Measurements from ENCODE around the gene PPP1R13B.

The PPP1R13B gene

GRCh38 chr14:103770902-103771301 is 76.5 kb downstream of the PPP1R13B start:
- DNase-seq, result no peak

GRCh38 chr14:103770500-103770899 is 76.9 kb downstream of the PPP1R13B start:
- no peak for DNase-seq

- no peak for DNase-seq
Measured at GRCh38 chr14:103767336-103767894, 80.0 kb downstream of the PPP1R13B start.

- no peak for DNase-seq
Measured at GRCh38 chr14:103765526-103765925, 81.8 kb downstream of the PPP1R13B start.

GRCh38 chr14:103763730-103764488 is 83.5 kb downstream of the PPP1R13B start:
- DNase-seq, result no peak

- DNase-seq, result no peak
Measured at GRCh38 chr14:103762541-103762940, 84.8 kb downstream of the PPP1R13B start.

GRCh38 chr14:103762036-103762435 is 85.3 kb downstream of the PPP1R13B start:
- DNase-seq, result no peak

GRCh38 chr14:103758059-103758776 is 89.2 kb downstream of the PPP1R13B start:
- DNase-seq, result no peak

GRCh38 chr14:103755060-103755459 is 92.3 kb downstream of the PPP1R13B start:
- no peak for DNase-seq

- DNase-seq, result no peak
Measured at GRCh38 chr14:103753774-103754173, 93.6 kb downstream of the PPP1R13B start.

GRCh38 chr14:103749860-103750259 is 97.5 kb downstream of the PPP1R13B start:
- no peak for DNase-seq

GRCh38 chr14:103749452-103749851 is 97.9 kb downstream of the PPP1R13B start:
- no peak for DNase-seq

GRCh38 chr14:103748534-103748857 is 98.9 kb downstream of the PPP1R13B start:
- DNase-seq, result peak in 2 of 4 experiments; percentile 36 to 59

- no peak for DNase-seq
Measured at GRCh38 chr14:103746701-103747100, 100.7 kb downstream of the PPP1R13B start.

GRCh38 chr14:103745424-103745823 is 102.0 kb downstream of the PPP1R13B start:
- no peak for DNase-seq

GRCh38 chr14:103744621-103745395 is 102.6 kb downstream of the PPP1R13B start:
- no peak for DNase-seq

- no peak for DNase-seq
Measured at GRCh38 chr14:103743691-103744090, 103.7 kb downstream of the PPP1R13B start.

- no peak for DNase-seq
Measured at GRCh38 chr14:103742499-103743255, 104.7 kb downstream of the PPP1R13B start.

GRCh38 chr14:103741876-103742275 is 105.5 kb downstream of the PPP1R13B start:
- DNase-seq, result no peak

- no peak for DNase-seq
Measured at GRCh38 chr14:103740991-103741689, 106.2 kb downstream of the PPP1R13B start.

GRCh38 chr14:103739793-103740501 is 107.4 kb downstream of the PPP1R13B start:
- no peak for DNase-seq

Measured in activated naive CD4-positive, alpha-beta T cell (primary cell).